ENCODE data around the gene CDCA4. TPM values are rescaled to one million over a fixed set of nuclear protein-coding genes. Genes with fewer than 3 reads are reported as not detected.

CDCA4 gene
- total RNA-seq, 1 donor from 2014 or later, result 29.7 TPM

- peaks cover 14% of the 10 kb centered on the region for H3K27me3 Mint-ChIP-seq
Observed at GRCh38 chr14:104981699-104982541, 39.0 kb downstream of the CDCA4 start.

DNA sequence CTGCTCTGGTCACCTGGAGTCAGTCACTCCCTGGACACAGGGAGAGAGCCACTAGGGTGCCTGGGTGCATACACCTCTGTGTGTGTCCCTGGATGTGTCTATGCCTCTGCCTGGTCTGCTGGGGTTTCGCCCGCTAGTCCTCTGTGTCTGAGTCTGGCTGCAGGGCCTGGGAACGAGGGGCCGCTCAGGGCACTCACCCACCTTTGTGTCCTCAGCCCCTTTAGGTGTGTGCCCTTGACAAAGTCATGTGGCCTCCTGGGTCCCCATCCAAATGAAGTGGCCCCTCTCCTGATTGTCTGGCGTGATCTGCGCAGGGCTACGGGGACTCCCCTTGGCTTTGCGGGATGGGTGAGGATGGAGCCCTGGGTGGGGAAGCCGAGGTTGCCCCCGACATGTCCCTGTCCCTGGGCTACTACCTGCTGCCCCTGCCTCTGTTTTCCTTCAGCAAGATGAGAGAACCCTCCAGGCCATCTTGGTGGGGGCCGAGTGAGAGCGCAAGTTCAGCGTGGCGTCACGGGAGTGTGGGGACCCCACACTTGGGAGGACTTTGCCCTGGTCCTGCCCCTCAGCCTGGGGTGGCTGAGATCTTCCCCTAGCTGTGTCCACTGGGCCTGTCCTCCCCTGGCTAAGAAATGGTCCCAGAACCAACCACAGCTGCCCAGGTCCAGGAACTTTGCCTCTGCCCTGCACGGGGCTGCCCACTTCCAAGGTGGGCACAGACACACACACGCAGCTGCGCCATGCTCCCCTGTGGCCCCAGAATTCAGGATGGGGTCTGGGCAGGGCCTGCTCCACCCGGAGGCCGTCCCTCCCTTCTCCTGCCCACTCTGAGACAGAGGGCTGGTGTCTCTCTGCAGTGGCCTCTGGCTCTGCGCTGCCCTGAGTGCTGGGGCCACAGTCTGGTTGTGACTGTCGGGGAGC, 40.0 kb downstream of the CDCA4 start:
- no peaks in the 10 kb centered on the region for H3K36me3 Mint-ChIP-seq
- peaks cover 10% of the 10 kb centered on the region for H3K4me1 Mint-ChIP-seq (ENCODE audit: unreplicated experiment)
- H3K9me3 Mint-ChIP-seq, result no peaks in the 10 kb centered on the region
- H3K27me3 Mint-ChIP-seq, result peaks cover 22% of the 10 kb centered on the region
- TF ChIP-seq CTCF (conservative IDR thresholded peaks at IDR 0.05), result no peak
- DNase-seq (ENCODE audit: extremely low spot score, unreplicated experiment), result no peak
- H3K27ac Mint-ChIP-seq, result no peak overlapping the region
- no peak overlapping the region for H3K4me3 Mint-ChIP-seq

More at GRCh38 chr14:104981699-104982541, 39.0 kb downstream of the CDCA4 start:
- no peak overlapping the region for H3K4me3 Mint-ChIP-seq
- H3K36me3 Mint-ChIP-seq, result no peaks in the 10 kb centered on the region
- TF ChIP-seq CTCF (conservative IDR thresholded peaks at IDR 0.05), result no peak
- no peak overlapping the region for H3K27ac Mint-ChIP-seq
- H3K9me3 Mint-ChIP-seq, result no peaks in the 10 kb centered on the region
- H3K4me1 Mint-ChIP-seq (ENCODE audit: unreplicated experiment), result peaks cover 5% of the 10 kb centered on the region
- no peak for DNase-seq (ENCODE audit: extremely low spot score, unreplicated experiment)

DNA sequence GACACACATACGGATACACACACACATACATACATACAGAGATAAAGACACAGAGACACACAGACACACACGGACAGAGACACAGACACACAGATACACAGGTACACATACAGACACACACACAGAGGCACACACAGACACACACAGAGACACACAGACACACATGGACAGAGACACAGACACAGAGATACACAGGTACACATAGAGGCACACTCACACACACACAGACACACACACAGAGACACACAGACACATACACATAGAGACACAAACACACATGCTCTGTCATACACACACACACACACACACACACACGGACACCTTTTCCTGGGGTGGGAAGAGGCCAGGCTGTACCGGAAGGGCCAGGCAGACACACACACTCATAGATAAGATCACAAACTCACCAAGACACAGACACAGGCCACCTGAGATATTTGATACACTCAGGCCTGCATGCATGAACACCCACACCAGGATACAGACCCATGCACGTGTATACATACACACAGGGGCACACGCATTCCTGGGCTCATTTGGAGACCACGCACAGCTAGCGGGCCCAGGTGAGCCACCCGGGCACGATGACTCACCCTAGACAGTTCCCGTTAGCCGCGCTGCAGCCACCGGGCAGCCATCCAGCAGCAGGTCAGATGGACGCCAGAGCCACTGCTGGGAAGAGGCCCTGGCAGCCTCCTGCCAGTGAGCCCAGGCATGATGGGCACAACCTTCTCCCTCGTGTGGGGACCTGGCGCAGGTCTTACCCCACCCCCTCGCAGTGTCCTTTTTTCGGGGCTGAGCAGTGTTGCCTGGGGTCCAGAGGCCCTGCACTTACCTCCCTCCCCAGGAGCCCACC, 40.9 kb downstream of the CDCA4 start:
- no peaks in the 10 kb centered on the region for H3K36me3 Mint-ChIP-seq
- H3K9me3 Mint-ChIP-seq, result no peaks in the 10 kb centered on the region
- H3K4me1 Mint-ChIP-seq (ENCODE audit: unreplicated experiment), result peaks cover 10% of the 10 kb centered on the region
- no peak for DNase-seq (ENCODE audit: extremely low spot score, unreplicated experiment)
- H3K4me3 Mint-ChIP-seq, result peak overlapping the region; percentile 70
- TF ChIP-seq CTCF (conservative IDR thresholded peaks at IDR 0.05), result no peak
- H3K27me3 Mint-ChIP-seq, result peaks cover 22% of the 10 kb centered on the region
- H3K27ac Mint-ChIP-seq, result peak overlapping the region; percentile 3

DNA sequence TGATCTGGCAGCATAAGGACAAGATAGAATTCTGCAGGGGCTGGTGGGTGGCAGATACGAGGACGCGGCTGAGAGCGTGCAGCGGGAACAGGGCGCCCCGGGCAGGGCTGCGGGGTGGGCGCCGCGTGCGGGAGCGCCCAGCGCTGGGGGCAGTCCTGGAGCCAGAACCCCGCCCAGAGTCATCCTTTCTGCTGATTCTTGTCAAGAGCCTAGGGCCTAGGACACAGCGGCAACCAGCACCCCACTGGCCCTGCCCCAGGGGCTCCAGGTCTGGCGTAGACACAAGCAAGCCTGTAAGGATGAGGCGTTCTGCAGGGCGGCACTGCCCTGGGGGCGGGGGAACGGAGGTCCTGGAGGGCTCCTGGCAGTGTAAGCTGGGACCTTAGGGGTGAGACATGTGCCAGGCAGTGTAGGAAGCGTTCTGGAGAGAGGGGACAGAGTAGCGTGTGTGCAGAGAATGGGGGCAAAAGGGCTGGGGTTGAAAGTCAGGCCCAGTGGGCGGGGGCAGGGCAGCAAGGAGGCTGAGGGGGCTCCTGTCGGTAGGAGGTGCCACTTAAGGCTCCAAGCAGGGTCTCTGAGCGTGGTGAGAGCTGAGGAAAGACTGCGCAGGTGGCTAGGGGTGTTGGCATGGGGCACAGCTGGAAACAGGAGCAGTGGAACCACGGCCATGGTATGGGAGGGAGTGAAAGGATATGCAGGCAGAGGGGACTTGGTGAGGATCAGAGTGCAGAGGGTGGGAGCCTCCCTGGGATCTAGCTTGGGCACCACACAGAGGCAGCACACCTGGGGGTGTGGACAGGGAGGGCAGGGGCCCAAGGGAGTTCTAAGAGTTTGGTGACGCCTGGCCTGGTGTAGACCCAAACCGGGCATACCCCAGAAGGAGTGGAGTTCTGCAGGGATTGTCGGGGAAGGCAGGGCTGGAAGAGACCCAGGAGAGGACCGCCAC, 41.9 kb downstream of the CDCA4 start:
- Mint-ChIP-seq H3K36me3 (no peaks in the 10 kb centered on the region), H3K27ac (peak overlapping the region; percentile 3), H3K9me3 (no peaks in the 10 kb centered on the region), H3K27me3 (peaks cover 22% of the 10 kb centered on the region), H3K4me3 (peak overlapping the region; percentile 70), H3K4me1 (ENCODE audit: unreplicated experiment) (peaks cover 10% of the 10 kb centered on the region)
- no peak for TF ChIP-seq CTCF (conservative IDR thresholded peaks at IDR 0.05)
- no peak for DNase-seq (ENCODE audit: extremely low spot score, unreplicated experiment)
